GM23248 (cell line): Measurements from ENCODE around the gene FKBP6. TPM values are rescaled to one million over a fixed set of nuclear protein-coding genes. Genes with fewer than 3 reads are reported as not detected.
"Not testable (repeated sequence)": the region's sequence is repeated elsewhere in the genome, so short reads cannot be mapped to it uniquely, and the experiment has no call there.

ENCODE experiments used
- DNase-seq: peaks from one replicate; pipeline ENCODE4 v3.0.0-alpha.2; 2015
- H2AFZ ChIP-seq: fragments of 200-600 bp; sonication (generic); 2 replicates; pipeline ENCODE4 v1.6.1; 2016; ENCODE audit warnings: antibody characterized with exemption
- H3F3A ChIP-seq: fragments of 200-600 bp; sonication (generic); 2 replicates; pipeline ENCODE4 v1.6.1; 2016; ENCODE audit warnings: mild to moderate bottlenecking, antibody characterized with exemption, mixed run types; ENCODE audit not compliant: insufficient read depth
- H3K27ac ChIP-seq: fragments of 200-600 bp; sonication (generic); 2 replicates; pipeline ENCODE4 v1.5.1; 2016; ENCODE audit warnings: mild to moderate bottlenecking
- H3K27me3 ChIP-seq: fragments of 200-600 bp; sonication (generic); replicated peaks from 2 replicates; pipeline ENCODE4 v1.6.1; 2016; ENCODE audit warnings: mild to moderate bottlenecking; ENCODE audit not compliant: insufficient read depth
- H3K36me3 ChIP-seq: fragments of 200-600 bp; sonication (generic); 2 replicates; pipeline ENCODE4 v1.6.1; 2016; ENCODE audit warnings: low read depth, mild to moderate bottlenecking
- H3K4me1 ChIP-seq: fragments of 200-600 bp; sonication (generic); 2 replicates; pipeline ENCODE4 v1.6.1; 2016; ENCODE audit warnings: mild to moderate bottlenecking; ENCODE audit not compliant: insufficient read depth
- H3K4me2 ChIP-seq: fragments of 200-600 bp; sonication (generic); one replicate; pipeline ENCODE4 v1.6.1; 2016; ENCODE audit warnings: mild to moderate bottlenecking; ENCODE audit not compliant: unreplicated experiment
- H3K4me3 ChIP-seq: fragments of 200-600 bp; sonication (generic); 2 replicates; pipeline ENCODE4 v1.5.1; 2016; ENCODE audit warnings: mild to moderate bottlenecking
- H3K79me2 ChIP-seq: fragments of 200-600 bp; sonication (generic); 2 replicates; pipeline ENCODE4 v1.6.1; 2016; ENCODE audit warnings: mild to moderate bottlenecking; ENCODE audit not compliant: insufficient read depth
- H3K9ac ChIP-seq: fragments of 200-600 bp; sonication (generic); 2 replicates; pipeline ENCODE4 v1.6.1; 2016; ENCODE audit warnings: mild to moderate bottlenecking
- H3K9me2 ChIP-seq: fragments of 200-600 bp; sonication (generic); 2 replicates; pipeline ENCODE4 v1.6.1; 2016; ENCODE audit warnings: mixed run types, mild to moderate bottlenecking, moderate library complexity; ENCODE audit not compliant: insufficient read depth
- H3K9me3 ChIP-seq: fragments of 200-600 bp; sonication (generic); one replicate; pipeline ENCODE4 v1.6.1; 2017; ENCODE audit warnings: low read depth
- H4K20me1 ChIP-seq: fragments of 200-600 bp; sonication (generic); 2 replicates; pipeline ENCODE4 v1.6.0; 2016; ENCODE audit not compliant: insufficient read depth
- EZH2 ChIP-seq: fragments of 200-600 bp; sonication (generic); IDR thresholded peaks from 2 replicates; pipeline ENCODE4 v1.6.1; 2018; ENCODE audit warnings: antibody characterized with exemption, mild to moderate bottlenecking; ENCODE audit not compliant: insufficient read depth, poor library complexity, severe bottlenecking
- EZH2phosphoT487 ChIP-seq: fragments of 200-600 bp; sonication (generic); IDR thresholded peaks from 2 replicates; pipeline ENCODE4 v1.6.1; 2018; ENCODE audit warnings: antibody characterized with exemption, moderate library complexity, mild to moderate bottlenecking, low read depth; ENCODE audit not compliant: insufficient read depth
- WGBS, 2 experiments: methylation state at CpG; one replicate each; pipeline ENCODE4 v1.1.6; 2015 to 2017; ENCODE audit warnings: low lambda C conversion rate in 2 of 2, low coverage in 1 of 2; ENCODE audit errors: missing lambda C conversion rate in 2 of 2; 5-methylcytosine and 5-hydroxymethylcytosine counted together
- in situ Hi-C: fragments of 300-500 bp; cut with MboI; formaldehyde crosslinking; loops from 2 replicates; pipeline ENCODE4 v1.15.0; 2020
- polyA plus RNA-seq: library from polyadenylated mRNA; unstranded; fragments of >200 nt; fragmentation: Nextera tagmentation; extraction: Ambion mirVana; gene quantifications from 2 replicates; pipeline ENCODE4 v1.2.1, GENCODE V29; 2016
- total RNA-seq: library from RNA; depleted of rRNA; stranded (reverse); fragments of >200 nt; shearing (Covaris generic); gene quantifications from 2 replicates; pipeline ENCODE4 v1.2.3, GENCODE V29; 2014

Gene FKBP6
- total and polyA plus RNA-seq, 2 experiments from 2014 or later, result not detected

- no peaks in the 10 kb centered on the region for H3K36me3 ChIP-seq
- no peaks in the 10 kb centered on the region for H3K9me3 ChIP-seq
- H3F3A ChIP-seq, result no peaks in the 10 kb centered on the region
- H3K4me3 ChIP-seq, result no peak overlapping the region
- no peak overlapping the region for H2AFZ ChIP-seq
- H3K4me1 ChIP-seq, result no peaks in the 10 kb centered on the region
- H3K9ac ChIP-seq, result no peak overlapping the region
- H3K79me2 ChIP-seq, result no peaks in the 10 kb centered on the region
- WGBS, 2 experiments, result 50 to 57% methylated on average over 11 of the region's 11 CpGs
- no peak overlapping the region for H3K4me2 ChIP-seq
- no peak for DNase-seq
- H3K9me2 ChIP-seq, result no peaks in the 10 kb centered on the region
- H3K27me3 ChIP-seq, result 0 out of 2 replicates have a peak, but pooled peaks cover 3% of the 10 kb centered on the region
- no peaks in the 10 kb centered on the region for H4K20me1 ChIP-seq
- H3K27ac ChIP-seq, result no peak overlapping the region
- TF ChIP-seq EZH2phosphoT487, result no peak
- TF ChIP-seq EZH2, result no peak
- in situ Hi-C loops, result no loop called here
These were observed 41.0 kb downstream of the FKBP6 start for GRCh38 chr7:73369009-73369408.

- 68 to 71% methylated on average over 8 to 9 of the region's 9 CpGs for WGBS, 2 experiments
- Histone ChIP-seq H3K36me3 (no peaks in the 10 kb centered on the region), H2AFZ (no peak overlapping the region), H3K9me2 (no peaks in the 10 kb centered on the region), H3K9me3 (no peaks in the 10 kb centered on the region), H3K27me3 (0 out of 2 replicates have a peak, but pooled peaks cover 3% of the 10 kb centered on the region), H3F3A (no peaks in the 10 kb centered on the region), H3K4me2 (no peak overlapping the region), H3K79me2 (no peaks in the 10 kb centered on the region), H3K4me3 (no peak overlapping the region), H3K9ac (no peak overlapping the region), H3K4me1 (no peaks in the 10 kb centered on the region), H4K20me1 (no peaks in the 10 kb centered on the region), H3K27ac (no peak overlapping the region)
- in situ Hi-C loops, result no loop called here
- DNase-seq, result no peak
- no peak for TF ChIP-seq EZH2
- TF ChIP-seq EZH2phosphoT487, result no peak
These were observed 41.7 kb downstream of the FKBP6 start for GRCh38 chr7:73369622-73370021.

- no peaks in the 10 kb centered on the region for H3K9me2 ChIP-seq
- H3K36me3 ChIP-seq, result no peaks in the 10 kb centered on the region
- H3K9ac ChIP-seq, result no peak overlapping the region
- H4K20me1 ChIP-seq, result no peaks in the 10 kb centered on the region
- WGBS, 2 experiments, result 65 to 74% methylated on average over 13 of the region's 13 CpGs
- no peak overlapping the region for H3K4me2 ChIP-seq
- H2AFZ ChIP-seq, result no peak overlapping the region
- no peaks in the 10 kb centered on the region for H3K9me3 ChIP-seq
- no peak overlapping the region for H3K4me3 ChIP-seq
- no peaks in the 10 kb centered on the region for H3F3A ChIP-seq
- H3K27me3 ChIP-seq, result peaks cover 15% of the 10 kb centered on the region; the same call in 1 of the 2 replicates
- DNase-seq, result no peak
- H3K27ac ChIP-seq, result no peak overlapping the region
- TF ChIP-seq EZH2 (no peak), EZH2phosphoT487 (no peak)
- no peaks in the 10 kb centered on the region for H3K79me2 ChIP-seq
- in situ Hi-C loops, result no loop called here
- H3K4me1 ChIP-seq, result no peaks in the 10 kb centered on the region
These were observed 45.8 kb downstream of the FKBP6 start for GRCh38 chr7:73373741-73374140.

GRCh38 chr7:73376262-73376661 is 48.3 kb downstream of the FKBP6 start:
- H3F3A ChIP-seq, H3K4me1 ChIP-seq, in situ Hi-C loops, H3K4me3 ChIP-seq, H3K9me2 ChIP-seq, H3K36me3 ChIP-seq, H3K9me3 ChIP-seq, H3K27ac ChIP-seq, H2AFZ ChIP-seq, H3K4me2 ChIP-seq, H4K20me1 ChIP-seq, H3K9ac ChIP-seq, DNase-seq, H3K79me2 ChIP-seq: not testable (repeated sequence)
- H3K27me3 ChIP-seq, result peaks cover 15% of the 10 kb centered on the region; the same call in 1 of the 2 replicates
- 43 to 47% methylated on average over 4 of the region's 4 CpGs for WGBS, 2 experiments

- H3K4me1 ChIP-seq, result no peaks in the 10 kb centered on the region
- TF ChIP-seq EZH2 (no peak), EZH2phosphoT487 (no peak)
- H3K4me2 ChIP-seq, result no peak overlapping the region
- no peak for DNase-seq
- H2AFZ ChIP-seq, result no peak overlapping the region
- no peaks in the 10 kb centered on the region for H4K20me1 ChIP-seq
- peaks cover 15% of the 10 kb centered on the region; the same call in 1 of the 2 replicates for H3K27me3 ChIP-seq
- in situ Hi-C loops, result no loop called here
- no peaks in the 10 kb centered on the region for H3K9me3 ChIP-seq
- H3K36me3 ChIP-seq, result no peaks in the 10 kb centered on the region
- no peak overlapping the region for H3K9ac ChIP-seq
- H3F3A ChIP-seq, result no peaks in the 10 kb centered on the region
- H3K27ac ChIP-seq, result no peak overlapping the region
- no peaks in the 10 kb centered on the region for H3K79me2 ChIP-seq
- no peaks in the 10 kb centered on the region for H3K9me2 ChIP-seq
- WGBS, 2 experiments, result 58 to 61% methylated on average over 17 to 20 of the region's 20 CpGs
- no peak overlapping the region for H3K4me3 ChIP-seq
These were observed 48.9 kb downstream of the FKBP6 start for GRCh38 chr7:73376671-73377412.

- in situ Hi-C loops, H4K20me1 ChIP-seq, H3K4me2 ChIP-seq, H3K79me2 ChIP-seq, H3K27ac ChIP-seq, H3K4me1 ChIP-seq, H3K36me3 ChIP-seq, H3K9me3 ChIP-seq, H3K4me3 ChIP-seq, H2AFZ ChIP-seq, H3K9ac ChIP-seq, H3F3A ChIP-seq, H3K9me2 ChIP-seq, DNase-seq: not testable (repeated sequence)
- peaks cover 15% of the 10 kb centered on the region; the same call in 1 of the 2 replicates for H3K27me3 ChIP-seq
- WGBS, 2 experiments, result 7 to 8% methylated on average over 29 to 68 of the region's 68 CpGs
These were observed 49.6 kb downstream of the FKBP6 start for GRCh38 chr7:73377413-73378200.
